HG02870 (cell line): ENCODE measurements around the gene PRUNE2.
"Not testable (repeated sequence)": the region's sequence is repeated elsewhere in the genome, so short reads cannot be mapped to it uniquely, and the experiment has no call there.

Experiments used
- ATAC-seq: cut with Tn5 transposase; IDR thresholded peaks from one replicate; pipeline ENCODE4 v1.9.1; 2021; ENCODE audit warnings: mild to moderate bottlenecking, moderate library complexity; ENCODE audit not compliant: unreplicated experiment

PRUNE2 gene

GRCh38 chr9:76609285-76610010, 296.5 kb downstream of the PRUNE2 start:
- no peak for ATAC-seq

- ATAC-seq = no peak
Observed at GRCh38 chr9:76608575-76609273, 297.2 kb downstream of the PRUNE2 start.

- no peak for ATAC-seq
Observed at GRCh38 chr9:76607730-76608436, 298.0 kb downstream of the PRUNE2 start.

- ATAC-seq = peak; percentile 90
Observed at GRCh38 chr9:76605321-76605900, 300.5 kb downstream of the PRUNE2 start.

GRCh38 chr9:76603931-76604570, 301.9 kb downstream of the PRUNE2 start:
- no peak for ATAC-seq

- ATAC-seq = no peak
Observed at GRCh38 chr9:76603448-76603895, 302.4 kb downstream of the PRUNE2 start.

- no peak for ATAC-seq
Observed at GRCh38 chr9:76602199-76602598, 303.7 kb downstream of the PRUNE2 start.

GRCh38 chr9:76600007-76600615, 305.8 kb downstream of the PRUNE2 start:
- ATAC-seq = no peak

GRCh38 chr9:76598981-76599380, 306.9 kb downstream of the PRUNE2 start:
- no peak for ATAC-seq

- no peak for ATAC-seq
Observed at GRCh38 chr9:76595645-76596044, 310.3 kb downstream of the PRUNE2 start.

GRCh38 chr9:76594764-76595424, 311.0 kb downstream of the PRUNE2 start:
- ATAC-seq = no peak

- not testable (repeated sequence) for ATAC-seq
Observed at GRCh38 chr9:76593961-76594735, 311.8 kb downstream of the PRUNE2 start.

GRCh38 chr9:76592974-76593347, 313.0 kb downstream of the PRUNE2 start:
- no peak for ATAC-seq

- ATAC-seq = no peak
Observed at GRCh38 chr9:76592091-76592973, 313.6 kb downstream of the PRUNE2 start.

GRCh38 chr9:76591256-76591950, 314.5 kb downstream of the PRUNE2 start:
- ATAC-seq = no peak

GRCh38 chr9:76588316-76588715, 317.6 kb downstream of the PRUNE2 start:
- ATAC-seq = no peak
